GM21786 (cell line): ENCODE data around the gene KIF4B.
"Not testable (repeated sequence)": the region's sequence is repeated elsewhere in the genome, so short reads cannot be mapped to it uniquely, and the experiment has no call there.

ENCODE experiments used
- ATAC-seq: cut with Tn5 transposase; IDR thresholded peaks from one replicate; pipeline ENCODE4 v1.9.1; 2021; ENCODE audit not compliant: unreplicated experiment

The KIF4B gene

DNA sequence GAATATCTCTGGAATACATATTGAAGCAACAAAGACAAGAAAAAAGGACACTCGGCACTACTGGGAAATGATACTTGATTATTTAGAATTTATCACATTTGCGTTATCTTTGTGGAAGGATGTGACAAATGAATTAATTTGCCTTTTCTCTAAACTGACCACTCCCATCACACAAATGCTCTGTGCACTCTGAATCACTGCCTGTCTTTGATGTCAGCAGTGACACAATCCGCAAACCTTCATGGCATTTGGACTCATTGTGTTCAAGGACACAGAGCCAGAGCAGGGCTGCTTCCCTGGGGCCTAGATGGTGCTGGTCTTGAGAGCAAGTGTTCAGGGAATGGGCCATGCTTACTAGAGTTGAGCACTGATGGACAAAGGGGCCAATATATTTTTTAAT is 4.9 kb upstream of the KIF4B start:
- ATAC-seq, result no peak

DNA sequence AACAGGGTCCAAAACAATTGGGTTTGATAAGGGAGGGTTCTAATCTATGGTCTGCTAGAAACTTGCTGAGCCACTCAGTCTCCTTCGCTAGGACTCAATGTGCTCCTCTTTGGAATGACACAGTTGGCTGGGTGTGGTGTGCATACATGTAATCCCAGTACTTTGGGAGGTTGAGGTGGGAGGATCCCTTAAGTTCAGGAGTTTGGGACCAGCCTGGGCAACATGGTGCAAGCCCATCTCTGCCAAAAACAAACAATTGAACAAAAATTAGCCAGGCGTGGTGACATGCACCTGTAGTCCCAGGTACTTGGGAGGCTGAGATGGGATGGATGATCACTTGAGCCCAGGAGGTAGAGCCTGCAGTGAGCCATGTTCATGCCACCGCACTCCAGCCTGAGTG is 2.7 kb upstream of the KIF4B start:
- no peak for ATAC-seq

DNA sequence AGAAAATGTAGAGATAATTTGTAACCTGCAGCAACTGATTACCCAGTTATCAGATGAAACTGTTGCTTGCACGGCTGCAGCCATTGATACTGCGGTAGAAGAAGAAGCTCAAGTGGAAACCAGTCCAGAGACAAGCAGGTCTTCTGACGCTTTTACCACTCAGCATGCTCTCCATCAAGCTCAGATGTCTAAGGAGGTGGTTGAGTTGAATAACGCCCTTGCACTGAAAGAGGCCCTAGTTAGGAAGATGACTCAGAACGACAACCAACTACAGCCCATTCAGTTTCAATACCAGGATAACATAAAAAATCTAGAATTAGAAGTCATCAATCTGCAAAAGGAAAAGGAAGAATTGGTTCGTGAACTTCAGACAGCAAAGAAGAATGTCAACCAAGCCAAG is 1.7 kb downstream of the KIF4B start:
- ATAC-seq, result no peak

DNA sequence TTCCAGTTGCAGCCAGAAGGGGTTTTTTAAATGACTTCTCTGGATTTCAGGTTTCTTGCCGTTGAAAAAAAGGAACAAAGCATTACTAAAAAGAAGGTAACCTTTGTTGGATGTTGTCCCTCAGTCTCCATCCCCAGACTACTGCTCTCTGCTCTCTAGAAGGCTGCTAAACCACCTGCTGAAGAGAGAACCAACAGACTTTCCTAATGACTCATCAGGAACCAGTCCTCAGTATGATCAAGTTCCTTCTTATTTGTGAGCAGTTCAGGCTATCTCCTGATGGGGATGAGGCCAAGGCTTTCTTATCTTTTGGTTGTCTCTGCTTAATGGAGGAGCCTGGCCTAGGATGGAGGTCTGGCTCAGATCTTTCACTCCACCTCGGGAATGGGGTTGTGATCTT is 4.1 kb downstream of the KIF4B start:
- peak; percentile 93 for ATAC-seq

DNA sequence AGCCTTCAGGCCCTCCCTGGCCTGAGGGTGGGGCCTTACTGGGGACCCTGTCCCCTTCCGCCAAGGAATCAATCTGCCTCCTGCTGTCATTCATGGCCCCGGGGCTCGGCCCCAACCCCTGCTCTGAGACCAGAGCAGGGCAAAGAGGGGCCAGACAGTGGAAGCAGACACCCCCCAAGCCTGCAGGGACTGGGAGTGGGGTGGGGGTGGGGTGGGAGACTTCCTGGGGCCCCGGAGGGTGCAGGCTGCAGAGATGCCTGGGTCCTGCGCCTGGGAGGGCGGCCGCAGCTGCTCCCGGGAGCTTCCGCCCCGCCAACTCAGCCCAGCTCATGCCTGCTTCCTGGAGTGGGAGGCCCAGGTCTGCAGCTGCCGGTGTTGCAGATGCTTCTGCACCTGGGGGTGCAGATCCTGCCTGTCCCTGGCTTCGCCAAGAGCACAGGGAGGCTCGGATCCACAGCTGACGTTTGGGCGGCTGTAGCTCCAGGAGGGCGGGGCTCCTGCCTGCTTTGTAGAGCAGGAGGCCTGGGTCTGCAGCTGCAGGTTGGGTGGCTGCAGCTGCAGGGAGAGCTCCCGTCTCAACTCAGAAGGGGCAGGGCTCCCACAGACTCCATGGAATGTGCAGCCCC is 6.2 kb downstream of the KIF4B start:
- ATAC-seq, result no peak

DNA sequence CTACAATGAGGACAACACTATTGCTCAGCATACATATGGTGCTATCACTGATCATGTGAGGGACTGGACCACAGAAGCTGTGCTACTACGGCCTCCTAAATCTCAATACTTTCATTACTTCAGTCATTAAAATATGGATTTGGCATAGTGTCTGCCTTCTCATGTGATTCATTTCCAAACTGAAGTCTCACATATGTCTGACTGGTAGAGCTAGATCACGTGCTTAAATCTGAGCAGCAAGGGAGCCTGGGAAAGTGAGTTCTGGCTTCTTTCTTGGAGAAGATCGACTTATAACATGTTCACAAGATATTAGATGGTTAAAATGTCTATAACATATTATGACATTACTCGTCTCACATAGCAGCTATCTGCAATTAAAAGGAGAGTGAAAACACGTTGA is 8.3 kb downstream of the KIF4B start:
- no peak for ATAC-seq

DNA sequence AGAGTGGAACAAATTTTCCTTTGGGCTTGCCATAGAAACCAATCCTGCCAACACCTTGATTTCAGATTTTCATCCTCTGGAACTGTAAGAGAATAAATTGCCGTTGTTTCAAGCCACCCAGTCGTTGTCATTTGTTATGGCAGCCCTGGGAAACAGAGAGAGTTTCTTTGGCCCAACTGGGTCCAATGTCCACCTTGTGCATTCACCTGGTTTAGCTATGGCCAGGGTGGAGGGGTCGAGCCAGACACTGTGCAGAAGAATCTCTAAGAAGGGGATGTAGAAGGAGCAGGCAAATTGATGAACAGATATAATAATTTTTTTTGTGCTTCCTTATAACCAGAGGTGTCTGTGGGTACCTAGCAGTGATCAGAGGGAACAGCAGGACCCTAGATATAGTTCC is 9.8 kb downstream of the KIF4B start:
- ATAC-seq, result no peak

DNA sequence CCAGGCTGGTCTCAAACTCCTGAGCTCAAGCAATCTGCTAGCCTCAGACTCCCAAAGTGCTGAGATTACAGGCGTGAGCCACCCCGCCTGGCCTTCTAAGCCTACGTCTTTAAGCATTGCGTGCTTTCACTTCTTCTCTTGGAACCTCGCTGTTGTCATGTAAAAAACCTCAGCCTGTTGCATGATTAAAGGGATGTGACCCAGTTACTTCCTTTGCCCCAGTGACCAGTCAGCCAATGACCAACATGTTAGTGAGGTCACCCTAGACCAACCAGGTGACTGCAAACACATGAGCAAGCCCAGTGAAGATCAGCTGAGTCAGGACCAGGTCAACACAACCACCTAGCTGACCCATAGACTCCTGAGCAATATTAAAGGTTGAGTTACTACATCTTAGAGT is 10.5 kb downstream of the KIF4B start:
- no peak for ATAC-seq

DNA sequence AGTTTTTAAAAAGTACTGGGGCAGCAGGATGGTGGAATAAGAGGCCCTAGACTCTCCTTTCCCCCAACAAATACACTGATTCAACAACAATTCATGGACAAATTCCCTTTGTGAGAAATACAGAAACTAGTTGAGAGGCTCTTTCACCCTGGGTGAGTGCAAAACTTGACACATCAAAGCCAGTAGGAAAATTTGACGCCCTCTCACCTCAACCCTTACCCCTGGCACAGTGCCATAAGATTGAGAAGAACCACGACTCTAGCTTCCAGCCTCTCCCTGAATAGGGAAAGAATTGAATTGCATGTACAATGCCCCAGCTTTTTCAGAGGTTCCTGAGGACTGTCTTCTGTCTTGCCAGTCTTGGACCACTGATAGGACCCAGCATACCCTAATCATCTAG is 12.3 kb downstream of the KIF4B start:
- ATAC-seq, result no peak

DNA sequence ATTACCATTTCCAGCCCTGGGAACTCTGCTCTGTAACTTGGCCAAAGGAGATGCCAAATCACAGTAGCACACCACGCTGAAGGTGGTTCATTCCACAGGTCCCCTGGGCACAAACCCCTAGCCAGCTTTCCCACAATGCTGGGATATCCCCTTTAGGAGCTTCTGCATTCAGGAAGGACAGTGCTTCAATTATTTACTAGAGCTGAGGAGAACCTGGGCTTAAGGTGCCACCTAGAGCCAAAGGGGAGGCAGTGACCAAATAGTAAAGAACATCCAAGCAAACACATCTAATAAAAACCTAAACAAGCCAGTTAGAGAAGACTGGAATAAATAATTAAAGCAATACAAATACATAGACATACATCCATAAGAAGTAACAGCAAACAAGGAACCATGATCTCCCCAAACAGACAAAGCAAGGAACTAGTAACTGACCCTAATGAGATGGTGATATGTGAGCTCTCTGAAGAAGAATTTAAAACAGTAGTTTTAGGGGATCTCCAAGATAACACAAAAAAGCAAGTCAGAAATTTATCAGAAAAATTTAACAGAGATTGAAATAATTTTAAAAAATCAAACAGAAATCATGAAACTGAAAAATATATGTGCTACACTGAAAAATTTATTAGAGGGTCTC is 14.6 kb downstream of the KIF4B start:
- ATAC-seq, result peak; percentile 50

DNA sequence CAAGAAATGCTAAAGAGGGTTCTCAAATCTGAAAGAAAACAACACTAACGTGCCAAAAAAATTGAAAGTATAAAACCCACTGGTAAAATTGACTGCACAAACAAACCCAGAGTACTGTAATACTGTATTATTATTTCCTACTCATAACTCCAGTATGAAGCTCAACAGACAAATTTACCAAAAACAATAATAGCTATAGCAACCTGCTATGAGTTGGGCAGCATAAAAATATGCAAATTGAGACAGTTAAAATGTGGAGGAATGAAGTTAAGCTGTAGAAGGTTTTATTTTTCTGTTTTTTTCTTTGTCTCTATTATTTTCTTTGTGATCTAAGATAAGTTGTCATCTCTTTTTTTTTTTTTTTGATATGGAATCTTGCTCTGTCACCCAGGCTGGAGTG is 15.7 kb downstream of the KIF4B start:
- no peak for ATAC-seq

DNA sequence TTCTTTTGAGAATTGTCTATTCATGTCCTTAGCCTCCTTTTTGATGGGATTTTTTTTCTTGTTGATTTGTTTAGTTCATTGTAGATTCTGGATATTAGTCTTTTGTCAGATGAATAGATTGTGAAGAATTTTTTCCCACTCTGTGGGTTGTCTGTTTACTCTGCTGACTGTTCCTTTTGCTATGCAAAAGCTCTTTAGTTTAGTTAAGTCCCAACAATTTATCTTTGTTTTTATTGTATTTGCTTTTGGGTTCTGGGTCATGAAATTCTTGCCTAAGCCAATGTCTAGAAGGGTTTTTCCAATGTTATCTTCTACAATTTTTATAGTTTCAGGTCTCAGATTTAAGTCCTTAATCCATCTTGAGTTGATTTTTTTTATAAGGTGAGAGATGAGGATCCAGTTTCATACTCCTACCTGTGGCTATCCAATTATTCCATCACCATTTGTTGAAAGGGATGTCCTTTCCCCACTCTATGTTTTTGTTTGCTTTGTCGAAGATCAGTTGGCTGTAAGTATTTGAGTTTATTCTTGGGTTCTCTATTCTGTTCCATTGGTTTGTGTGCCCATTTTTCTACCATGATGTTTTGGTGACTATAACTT is 20.7 kb downstream of the KIF4B start:
- not testable (repeated sequence) for ATAC-seq

DNA sequence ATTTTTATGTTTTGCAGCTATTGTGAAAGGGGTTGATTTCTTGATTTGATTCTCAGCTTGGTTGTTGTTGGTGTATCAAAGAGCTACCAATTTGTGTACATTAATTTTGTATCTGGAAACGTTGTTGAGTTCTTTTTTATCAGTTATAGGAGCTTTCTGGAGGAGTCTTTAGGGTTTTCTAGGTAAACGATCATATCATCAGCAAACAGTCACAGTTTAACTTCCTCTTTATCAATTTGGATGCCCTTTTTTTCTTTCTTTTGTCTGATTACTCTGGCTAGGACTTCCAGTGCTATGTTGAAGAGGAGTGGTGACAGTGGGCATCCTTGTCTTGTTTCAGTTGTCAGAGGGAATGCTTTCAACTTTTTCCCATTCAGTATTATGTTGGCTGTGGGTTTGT is 21.5 kb downstream of the KIF4B start:
- ATAC-seq, result not testable (repeated sequence)

DNA sequence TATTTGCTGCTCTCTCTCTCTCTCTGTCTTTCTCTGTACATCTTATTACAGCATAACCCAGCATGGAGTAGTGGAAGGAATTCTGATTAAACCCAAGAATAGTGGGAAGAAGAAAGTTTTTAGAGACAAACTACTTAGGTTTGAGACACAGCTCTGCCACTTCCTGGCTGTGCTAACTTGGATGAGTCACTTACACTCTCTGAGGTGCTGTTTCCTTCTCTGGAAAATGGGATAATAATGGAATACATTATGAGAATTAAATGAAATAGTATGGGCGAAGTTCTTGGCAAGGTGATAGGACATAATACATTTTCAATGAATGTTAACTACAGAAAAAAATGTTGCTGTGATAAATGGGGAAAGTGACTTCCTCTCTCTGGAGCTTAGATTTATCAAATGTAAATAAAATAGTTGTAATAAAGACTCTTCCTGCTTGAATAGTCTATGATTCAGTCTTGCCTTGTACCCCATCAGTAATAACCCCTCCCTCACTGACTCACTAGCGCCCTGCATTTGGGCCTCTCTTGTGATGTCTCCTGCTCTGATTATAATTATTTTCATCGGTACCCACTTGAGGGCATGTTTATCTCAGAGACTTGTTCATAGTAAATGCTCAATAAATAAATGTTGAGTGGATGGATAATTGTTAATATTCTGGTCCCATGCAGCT is 27.6 kb downstream of the KIF4B start:
- ATAC-seq, result no peak

DNA sequence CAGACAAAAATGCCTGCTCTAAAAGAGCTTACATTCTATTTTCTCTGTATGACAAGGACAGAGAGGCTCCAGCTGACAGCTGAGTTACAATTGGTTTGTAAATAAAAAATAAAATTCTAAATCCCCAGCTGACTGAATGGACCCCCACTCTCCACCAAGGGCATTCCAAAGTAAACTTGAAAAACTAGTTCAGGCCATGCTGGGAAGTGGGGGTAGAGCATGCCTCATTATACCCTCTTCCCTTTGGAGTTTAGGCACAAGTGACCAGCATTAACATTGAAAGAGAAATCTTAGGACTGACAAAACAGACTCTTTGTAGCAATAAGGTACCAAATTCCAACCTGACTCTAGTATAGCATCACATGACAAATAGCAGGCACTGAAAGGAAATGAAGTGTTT is 31.0 kb downstream of the KIF4B start:
- ATAC-seq, result no peak

DNA sequence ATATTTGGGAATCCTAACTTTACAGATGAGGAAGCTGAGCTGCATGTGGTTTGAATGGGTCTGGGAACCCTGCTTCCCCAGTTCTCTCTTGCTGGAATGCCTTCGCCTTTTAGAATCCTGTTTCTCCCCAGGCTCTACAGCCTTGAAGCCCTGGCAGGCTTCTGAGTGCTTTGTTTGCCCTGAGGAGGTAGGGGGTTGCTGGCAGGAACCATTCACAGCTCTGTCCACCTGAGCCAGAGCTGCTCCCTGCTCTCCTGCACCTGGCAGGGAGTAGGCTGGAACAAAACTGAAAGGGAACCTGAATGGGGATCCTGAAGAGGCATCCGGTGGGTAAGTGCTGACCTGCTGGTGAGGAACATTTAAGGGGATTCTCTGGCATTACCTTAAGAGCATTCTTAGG is 33.0 kb downstream of the KIF4B start:
- ATAC-seq, result no peak

DNA sequence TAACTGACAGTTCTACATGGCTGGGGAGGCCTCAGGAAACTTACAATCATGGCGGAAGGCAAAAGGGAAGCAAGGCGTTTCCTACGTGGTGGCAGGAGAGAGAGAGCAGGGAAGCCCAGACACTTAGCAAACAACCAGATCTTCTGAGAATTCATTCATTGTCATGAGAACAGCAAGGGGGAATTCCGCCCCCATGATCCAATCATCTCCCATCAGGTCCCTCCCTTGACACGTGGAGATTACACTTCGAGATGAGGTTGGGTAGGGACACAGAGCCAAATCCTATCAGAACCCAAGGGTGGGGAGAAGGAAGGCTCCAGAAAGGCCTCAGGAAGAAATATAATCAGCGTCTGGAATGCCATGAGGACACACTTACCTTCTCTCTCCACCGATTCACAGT is 34.3 kb downstream of the KIF4B start:
- no peak for ATAC-seq

DNA sequence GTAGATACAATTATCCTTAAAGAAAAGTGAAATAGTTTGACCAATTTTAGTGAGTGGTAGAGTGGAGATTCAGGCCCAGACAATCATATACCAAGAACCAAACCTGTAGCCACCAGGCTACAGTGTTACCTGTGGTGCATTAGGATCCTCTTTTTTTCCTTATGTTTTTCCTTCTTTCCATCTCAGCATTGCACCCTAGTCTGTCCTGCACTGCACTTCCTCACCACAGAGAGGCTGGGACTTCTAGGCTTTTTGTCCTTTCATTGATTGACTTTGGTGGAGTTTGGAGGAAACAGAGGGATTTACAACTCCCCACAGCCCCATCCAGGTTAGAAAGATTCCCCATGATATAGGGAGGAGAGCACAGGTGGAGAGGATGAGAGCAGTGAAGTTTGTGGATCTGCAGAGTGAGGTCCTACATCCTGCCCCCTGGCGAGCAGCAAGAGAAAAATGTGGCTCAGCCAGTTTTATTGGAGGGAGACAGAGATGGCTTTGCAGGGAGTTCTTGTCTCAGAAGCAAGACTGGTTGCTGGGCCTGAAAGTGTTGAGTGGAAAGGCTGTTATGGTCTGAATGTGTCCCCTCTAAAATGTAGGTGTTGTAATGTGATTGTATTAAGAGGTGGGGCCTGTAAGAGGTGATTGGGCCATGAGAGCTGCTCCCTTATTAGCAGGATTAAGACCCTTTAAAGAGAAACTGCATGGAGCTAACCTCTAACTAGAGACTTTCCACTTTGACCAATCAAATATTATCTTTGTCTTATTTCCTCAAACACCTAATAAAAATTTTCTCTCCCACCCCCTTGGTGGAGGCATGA is 36.2 kb downstream of the KIF4B start:
- ATAC-seq, result no peak

DNA sequence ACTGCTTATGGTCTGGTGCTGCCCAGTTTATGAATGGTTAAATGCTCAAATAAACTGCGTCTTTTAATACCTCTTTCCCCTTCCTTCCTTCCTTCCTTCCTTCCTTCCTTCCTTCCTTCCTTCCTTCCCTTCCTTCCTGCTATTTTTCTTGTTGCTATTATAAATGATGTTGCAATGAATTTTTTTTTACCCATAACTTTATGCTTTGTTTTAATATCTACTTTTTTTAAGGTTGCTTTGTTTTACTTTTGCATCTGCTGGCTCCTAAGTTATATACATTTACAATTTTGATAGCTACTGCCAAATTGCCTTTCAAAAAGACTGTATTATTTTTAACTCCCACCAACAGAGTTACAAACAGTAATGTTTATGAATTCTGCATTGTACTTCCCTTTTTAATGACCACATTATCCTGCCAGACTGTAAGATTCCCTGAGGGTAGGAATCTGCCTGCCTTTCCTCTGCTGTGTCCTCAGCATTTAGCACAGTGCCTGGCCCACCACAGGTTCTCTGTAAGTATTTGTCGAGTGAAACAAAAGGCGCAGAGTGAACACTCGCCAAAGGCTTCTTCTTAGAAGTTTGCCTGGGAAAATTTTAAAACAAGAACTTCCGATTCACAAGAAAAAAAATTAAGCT is 36.9 kb downstream of the KIF4B start:
- ATAC-seq, result no peak

DNA sequence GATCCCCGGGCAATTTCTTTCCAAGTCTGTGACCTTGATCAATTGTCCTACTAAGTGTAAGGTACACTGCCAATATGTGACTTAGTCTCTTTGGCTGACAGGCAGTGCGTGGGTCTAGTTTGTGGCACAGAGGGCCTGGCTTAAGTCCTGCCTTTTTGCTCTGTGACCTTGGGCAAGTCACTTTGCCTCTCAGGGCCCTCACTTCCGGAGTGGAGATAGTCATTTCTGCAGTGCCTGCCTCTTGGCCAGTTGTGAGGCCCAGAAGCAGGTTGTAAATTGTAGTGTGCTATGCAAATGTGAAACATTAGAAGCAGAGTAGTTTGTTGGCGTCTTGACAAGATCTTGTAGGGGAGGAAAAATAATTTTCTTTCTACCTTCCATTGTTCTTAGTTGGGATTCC is 39.0 kb downstream of the KIF4B start:
- no peak for ATAC-seq

DNA sequence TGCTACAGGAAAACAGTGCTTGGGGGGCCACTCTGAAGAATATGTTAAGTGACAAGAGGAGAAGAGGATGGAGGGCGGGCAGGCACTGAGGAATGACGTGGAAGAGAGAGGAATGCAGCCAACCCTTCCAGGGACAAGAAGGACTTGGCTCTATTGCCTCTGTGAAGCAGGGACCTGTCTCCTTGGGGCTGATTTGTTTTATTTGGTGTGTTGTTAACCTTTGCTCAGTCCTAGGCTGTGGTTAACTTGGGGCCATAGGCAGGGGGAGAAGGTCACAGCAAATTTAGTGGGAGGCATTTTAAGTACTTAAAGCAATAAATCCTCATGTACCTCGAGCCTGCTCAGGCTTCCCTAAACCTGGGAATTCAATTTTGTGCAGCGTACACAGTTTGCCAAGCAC is 39.9 kb downstream of the KIF4B start:
- ATAC-seq, result no peak
